H1 (cell line): ENCODE data around the gene PLXNB1. TPM values are rescaled to one million over a fixed set of nuclear protein-coding genes. Genes with fewer than 3 reads are reported as not detected.

Experiments used
- CTCF ChIA-PET: fragments of 300-600 bp; sonication (Branson Sonifier 250); formaldehyde crosslinking; loops from one replicate; lab custom pipeline; 2021; ENCODE audit not compliant: partially characterized antibody; lab: Charles Lee
- POLR2A ChIA-PET: fragments of 300-600 bp; sonication (Branson Sonifier 250); formaldehyde crosslinking; loops from one replicate; lab custom pipeline; 2021; ENCODE audit warnings: inconsistent platforms; ENCODE audit not compliant: partially characterized antibody; lab: Charles Lee
- DNase-seq, 2 experiments: peaks; one replicate each; pipeline versions ENCODE4 v3.0.0 to v3.0.0-alpha.2; 2010 to 2022; ENCODE audit warnings: low spot score in 2 of 2, low read depth in 1 of 2, mixed read lengths in 1 of 2
- FAIRE-seq: peaks from 2 replicates; lab custom pipeline; 2011; peaks lifted over from hg19 to GRCh38; lab: Jason Lieb, UNC
- H2AFZ ChIP-seq: 2 replicates; pipeline ENCODE4 v1.8.1; 2012; ENCODE audit warnings: low read length, inconsistent platforms
- H2AK5ac ChIP-seq: 2 replicates; pipeline ENCODE4 v1.6.1; 2013; ENCODE audit warnings: low read depth, low read length
- H2BK120ac ChIP-seq: replicated peaks from 2 replicates; pipeline ENCODE3; 2013; ENCODE audit warnings: low read depth, low read length, inconsistent platforms
- H2BK12ac ChIP-seq: 2 replicates; pipeline ENCODE4 v1.6.1; 2013; ENCODE audit warnings: low read depth, low read length
- H2BK15ac ChIP-seq: 2 replicates; pipeline ENCODE4 v1.6.1; 2013; ENCODE audit warnings: low read length
- H2BK20ac ChIP-seq: 2 replicates; pipeline ENCODE4 v1.6.1; 2013; ENCODE audit warnings: low read length
- H2BK5ac ChIP-seq: 2 replicates; pipeline ENCODE4 v1.6.1; 2013; ENCODE audit warnings: low read depth, low read length
- H3K14ac ChIP-seq: 2 replicates; pipeline ENCODE4 v1.6.1; 2013; ENCODE audit warnings: inconsistent platforms; ENCODE audit not compliant: insufficient read length
- H3K18ac ChIP-seq: 2 replicates; pipeline ENCODE4 v1.6.1; 2013; ENCODE audit warnings: low read length; ENCODE audit errors: extremely low read depth
- H3K23ac ChIP-seq: 2 replicates; pipeline ENCODE4 v1.6.1; 2013; ENCODE audit warnings: inconsistent platforms; ENCODE audit not compliant: insufficient read length
- H3K23me2 ChIP-seq: 2 replicates; pipeline ENCODE4 v1.6.1; 2013; ENCODE audit warnings: low read depth, low read length
- H3K27ac ChIP-seq: 2 replicates; pipeline ENCODE4 v1.6.1; 2011; ENCODE audit warnings: low read depth, low read length, inconsistent platforms
- H3K27me3 ChIP-seq, 4 experiments: replicated peaks in 1 of 4; 1 replicate in 1 of 4; 2 replicates in 3 of 4; pipeline versions ENCODE4 v1.6.1 to v1.8.1; 2011 to 2013; ENCODE audit warnings: low read length in 3 of 4, mild to moderate bottlenecking in 3 of 4, inconsistent platforms in 2 of 4, mixed read lengths in 2 of 4, moderate library complexity in 1 of 4; ENCODE audit not compliant: control insufficient read depth in 3 of 4, insufficient read depth in 3 of 4; ENCODE audit errors: extremely low read depth in 1 of 4
- H3K36me3 ChIP-seq, 4 experiments: 2 replicates each; pipeline versions ENCODE4 v1.6.1 to v1.8.1; 2011 to 2013; ENCODE audit warnings: mild to moderate bottlenecking in 4 of 4, low read length in 3 of 4, moderate library complexity in 2 of 4, control low read depth in 1 of 4, inconsistent platforms in 1 of 4; ENCODE audit not compliant: insufficient read depth in 4 of 4, control insufficient read depth in 2 of 4
- H3K4ac ChIP-seq: replicated peaks from 2 replicates; pipeline ENCODE3; 2013; ENCODE audit warnings: low read length, low read depth, mixed read lengths, inconsistent platforms; ENCODE audit not compliant: insufficient read length
- H3K4me1 ChIP-seq, 4 experiments: replicated peaks in 1 of 4; 1 replicate in 1 of 4; 2 replicates in 3 of 4; pipeline versions ENCODE4 v1.6.1 to v1.8.1; 2011 to 2013; ENCODE audit warnings: low read length in 3 of 4, inconsistent platforms in 2 of 4, mixed read lengths in 1 of 4; ENCODE audit not compliant: insufficient read depth in 4 of 4, control insufficient read depth in 3 of 4
- H3K4me2 ChIP-seq, 2 experiments: 2 replicates each; pipeline versions ENCODE4 v1.6.1 to v1.8.1; 2011 to 2013; ENCODE audit warnings: low read depth in 2 of 2, low read length in 2 of 2, control low read depth in 1 of 2, inconsistent platforms in 1 of 2, mild to moderate bottlenecking in 1 of 2; ENCODE audit not compliant: insufficient read depth in 1 of 2
- H3K4me3 ChIP-seq, 4 experiments: fragments of 200-600, 300-600 bp in 1 of 4; sonication (generic), shearing (Covaris generic), sonication (Bioruptor Twin) in 1 of 4; 2 replicates each; pipeline versions ENCODE4 v1.5.1 to v1.8.1; 2011 to 2016; ENCODE audit warnings: low read length in 4 of 4, low read depth in 3 of 4, control low read depth in 2 of 4, inconsistent platforms in 2 of 4, mild to moderate bottlenecking in 2 of 4, mixed read lengths in 1 of 4, moderate library complexity in 1 of 4; ENCODE audit not compliant: insufficient read depth in 2 of 4; ENCODE audit errors: extremely low read depth in 1 of 4
- H3K56ac ChIP-seq: replicated peaks from 2 replicates; pipeline ENCODE3; 2013; ENCODE audit warnings: low read depth, mild to moderate bottlenecking, mixed read lengths, low read length, inconsistent platforms; ENCODE audit not compliant: insufficient read length
- H3K79me1 ChIP-seq: 2 replicates; pipeline ENCODE4 v1.6.1; 2013; ENCODE audit warnings: low read depth, low read length, control low read depth
- H3K79me2 ChIP-seq, 2 experiments: 2 replicates each; pipeline versions ENCODE4 v1.6.1 to v1.8.1; 2012 to 2013; ENCODE audit warnings: low read length in 2 of 2, mild to moderate bottlenecking in 2 of 2, inconsistent platforms in 1 of 2; ENCODE audit not compliant: insufficient read depth in 2 of 2, control insufficient read depth in 1 of 2
- H3K9ac ChIP-seq, 4 experiments: replicated peaks in 1 of 4; 1 replicate in 1 of 4; 2 replicates in 3 of 4; pipeline versions ENCODE4 v1.6.1 to v1.8.1; 2011 to 2013; ENCODE audit warnings: low read depth in 3 of 4, low read length in 3 of 4, control low read depth in 2 of 4, mild to moderate bottlenecking in 2 of 4, moderate library complexity in 2 of 4, inconsistent platforms in 1 of 4; ENCODE audit errors: extremely low read depth in 1 of 4
- H3K9me3 ChIP-seq, 2 experiments: 2 replicates each; pipeline versions ENCODE4 v1.6.1 to v1.8.1; 2012 to 2013; ENCODE audit warnings: mild to moderate bottlenecking in 2 of 2, moderate library complexity in 2 of 2, control low read depth in 1 of 2, inconsistent platforms in 1 of 2, low read depth in 1 of 2, low read length in 1 of 2, mixed read lengths in 1 of 2; ENCODE audit not compliant: insufficient read depth in 2 of 2
- H4K20me1 ChIP-seq, 2 experiments: replicated peaks in 1 of 2; 2 replicates each; pipeline versions ENCODE3 to v1.8.1; 2011 to 2013; ENCODE audit warnings: inconsistent platforms in 2 of 2, low read length in 2 of 2, mild to moderate bottlenecking in 1 of 2; ENCODE audit not compliant: insufficient read depth in 2 of 2, control insufficient read depth in 1 of 2
- H4K5ac ChIP-seq: 2 replicates; pipeline ENCODE4 v1.6.1; 2013; ENCODE audit warnings: low read length, low read depth, mixed read lengths, inconsistent platforms; ENCODE audit not compliant: insufficient read length
- H4K8ac ChIP-seq: 2 replicates; pipeline ENCODE4 v1.8.0; 2013; ENCODE audit warnings: mild to moderate bottlenecking, moderate library complexity, low read length, inconsistent platforms; ENCODE audit not compliant: insufficient read depth; ENCODE audit errors: extremely low read depth
- H4K91ac ChIP-seq: replicated peaks from 2 replicates; pipeline ENCODE3; 2013; ENCODE audit warnings: low read length, mixed read lengths, inconsistent platforms; ENCODE audit not compliant: insufficient read length
- BACH1 ChIP-seq: IDR thresholded peaks from 2 replicates; pipeline ENCODE4 v1.6.1; 2012; ENCODE audit warnings: low read length, improper control_type of control experiment
- CREB1 ChIP-seq: IDR thresholded peaks from 2 replicates; pipeline ENCODE4 v1.6.1; 2012; ENCODE audit warnings: inconsistent platforms
- EP300 ChIP-seq, 2 experiments: IDR thresholded peaks; 1 replicate in 1 of 2; 2 replicates in 1 of 2; pipeline ENCODE4 v1.6.1; 2011 to 2012; ENCODE audit warnings: low read depth in 2 of 2, low read length in 2 of 2, mild to moderate bottlenecking in 2 of 2, borderline replicate concordance in 1 of 2, inconsistent platforms in 1 of 2, moderate library complexity in 1 of 2
- EZH2 ChIP-seq: fragments of 200-600 bp; sonication (generic); IDR thresholded peaks from 2 replicates; pipeline ENCODE4 v1.7.1; 2012; ENCODE audit warnings: low read depth, mild to moderate bottlenecking, moderate library complexity, low read length, inconsistent platforms; ENCODE audit not compliant: severe bottlenecking
- RAD21 ChIP-seq, 2 experiments: IDR thresholded peaks in 1 of 2; conservative IDR thresholded peaks in 1 of 2; 2 replicates each; pipeline ENCODE4 v1.6.1; 2011; ENCODE audit warnings: low read depth in 2 of 2, low read length in 2 of 2, improper control_type of control experiment in 1 of 2, inconsistent platforms in 1 of 2, mild to moderate bottlenecking in 1 of 2, moderate library complexity in 1 of 2
- SAP30 ChIP-seq: fragments of 300-600 bp; sonication (generic); IDR thresholded peaks from 2 replicates; pipeline ENCODE4 v1.7.1; 2012; ENCODE audit warnings: low read length, moderate library complexity, mild to moderate bottlenecking, inconsistent platforms; ENCODE audit not compliant: insufficient read depth, insufficient replicate concordance
- YY1 ChIP-seq: IDR thresholded peaks from 2 replicates; pipeline ENCODE4 v1.6.1; 2011; ENCODE audit warnings: low read depth, mild to moderate bottlenecking, low read length
- WGBS, 2 experiments: shearing (Covaris generic) in 1 of 2; methylation state at CpG; one replicate each; pipeline versions ENCODE4 v1.1.6 to v1.1.7; 2013 to 2015; ENCODE audit warnings: low lambda C conversion rate in 2 of 2, mixed read lengths in 2 of 2, inconsistent platforms in 1 of 2, low coverage in 1 of 2, missing lambda C conversion rate in 1 of 2; ENCODE audit not compliant: insufficient replicate concordance in 2 of 2, insufficient coverage in 1 of 2, insufficient read length in 1 of 2; ENCODE audit errors: extremely low coverage in 1 of 2, missing lambda C conversion rate in 1 of 2; 5-methylcytosine and 5-hydroxymethylcytosine counted together
- polyA plus RNA-seq, 7 experiments: library from polyadenylated mRNA; depleted of rRNA in 3 of 7; stranded (reverse) in 5 of 7; unstranded in 2 of 7; fragments of >200 nt in 5 of 7; fragments of 200-250 nt in 2 of 7; gene quantifications; 1 replicate in 5 of 7; 2 replicates in 1 of 7; 4 replicates in 1 of 7; pipeline versions ENCODE4 v1.2.1 to v1.2.3, GENCODE V29; 2011 to 2013; ENCODE audit warnings: missing spikeins in 2 of 7, mixed read lengths in 2 of 7
- total RNA-seq: library from RNA; stranded (reverse); fragmentation: NEBNext Ultra II Directional; extraction: Animal tissue kit (Norgen Biotek cat#: 25700); gene quantifications from 2 replicates; pipeline ENCODE4 v1.2.1, GENCODE V29; 2021

Gene PLXNB1
- total and polyA plus RNA-seq, 2 of the 8 experiments (the other 6 are each of a cell fraction or from before 2014, with no cell fraction given) = 109 to 114 TPM

- Histone ChIP-seq H2BK120ac (peak overlapping the region; percentile 15), H2BK5ac (peak overlapping the region; percentile 95), H3K9ac (peak overlapping the region in 2 of 4 experiments; percentile 56 to 62; a peak in 4 of 7 replicates), H3K79me1 (peaks cover 6% of the 10 kb centered on the region), H3K4me1 (peaks cover 0 to 25% (median 14%) of the 10 kb centered on the region in 4 experiments; a peak in 5 of 7 replicates), H4K91ac (peak overlapping the region; percentile 58), H2BK12ac (peak overlapping the region; percentile 78), H3K23ac (no peak overlapping the region), H4K5ac (peak overlapping the region; percentile 1), H2BK15ac (peak overlapping the region; percentile 33; the same call in 1 of the 2 replicates), H3K18ac (peak overlapping the region; percentile 78; the same call in 1 of the 2 replicates), H3K27me3 (no peaks in the 10 kb centered on the region), H2BK20ac (no peak overlapping the region), H2AFZ (no peak overlapping the region), H3K27ac (peak overlapping the region; percentile 88), H2AK5ac (peak overlapping the region; percentile 65), H3K56ac (peak overlapping the region; percentile 40), H3K36me3 (peaks cover 10 to 41% (median 21%) of the 10 kb centered on the region in 4 experiments), H3K4me3 (no peak overlapping the region; a peak in 1 of 8 replicates), H4K20me1 (peaks cover 3 to 11% of the 10 kb centered on the region in 2 experiments), H3K79me2 (peaks cover 0 to 5% of the 10 kb centered on the region in 2 experiments; a peak in 2 of 4 replicates), H4K8ac (peak overlapping the region; percentile 57; the same call in 1 of the 2 replicates), H3K14ac (no peak overlapping the region), H3K4ac (peak overlapping the region; percentile 61), H3K23me2 (no peaks in the 10 kb centered on the region), H3K9me3 (no peaks in the 10 kb centered on the region), H3K4me2 (peak overlapping the region in 1 of 2 experiments; percentile 24; a peak in 1 of 4 replicates)
- ChIA-PET CTCF (interaction anchor here (0.7 to 21.5 kb wide), 14 partner anchors 7 to 198 kb away, joined by 3 to 251 read pairs (median 8); partner anchors contain the start of genes CELSR3, PFKFB4 and SHISA5), POLR2A (interaction anchor here (0.6 to 8.1 kb wide), 18 partner anchors 8 to 170 kb away, joined by 3 to 83 read pairs (median 6); partner anchors contain the start of genes ATRIP, CCDC51, PFKFB4 and SLC26A6)
- FAIRE-seq = peak; percentile 97
- peak; percentile 87 to 94 for DNase-seq
- 74% methylated on average over 16 of the region's 21 CpGs; no CpG with 5 or more reads in 1 of the 2 experiments for WGBS, 2 experiments
- TF ChIP-seq YY1 (0 out of 2 replicates have a peak, but pooled peaks have one; percentile 60), EP300 (IDR thresholded peaks at IDR 0.05; ENCODE audit: borderline replicate concordance in 1 of 2, low read depth in 2 of 2, low read length in 2 of 2) (peak in 1 of 2 experiments; percentile 72; a peak in 1 of 3 replicates), RAD21 (IDR thresholded peaks at IDR 0.05 in 1 of 2, conservative IDR thresholded peaks at IDR 0.05 in 1 of 2; ENCODE audit: low read depth in 2 of 2, low read length in 2 of 2) (peak; percentile 93), BACH1 (peak; percentile 95), CREB1 (0 out of 2 replicates have a peak, but pooled peaks have one; percentile 17), SAP30 (no peak), EZH2 (no peak)
Observed at GRCh38 chr3:48465531-48466378, 35.9 kb upstream of the PLXNB1 start.
